Mesangial cell (primary cell): Measurements from ENCODE around the gene RHBDL1. TPM values are rescaled to one million over a fixed set of nuclear protein-coding genes. Genes with fewer than 3 reads are reported as not detected.

Source experiments
- total RNA-seq: library from RNA; depleted of rRNA; stranded (reverse); fragments of >200 nt; gene quantifications from 2 replicates; pipeline ENCODE4 v1.2.3, GENCODE V29; 2015

RHBDL1 gene
- total RNA-seq, 1 donor from 2014 or later = 2.9 TPM

Other genes with a start within 250 kb of the RHBDL1 start
- 49.4 and 70.6 TPM in 2 replicates for gene CAPN15, start 148.0 kb upstream of the RHBDL1 start, total RNA-seq
- gene PRR35, start 115.3 kb upstream of the RHBDL1 start, total RNA-seq = not detected in 2 replicates
- 0.65 and 2.0 TPM in 2 replicates for gene NHLRC4, start 108.7 kb upstream of the RHBDL1 start, total RNA-seq
- gene PIGQ, start 105.7 kb upstream of the RHBDL1 start, total RNA-seq = 53.0 and 88.0 TPM in 2 replicates
- gene RAB40C, start 85.6 kb upstream of the RHBDL1 start, total RNA-seq = 21.8 and 22.3 TPM in 2 replicates
- gene WFIKKN1, start 44.7 kb upstream of the RHBDL1 start, total RNA-seq = under 0.01 and 0.13 TPM in 2 replicates
- gene METTL26, start 39.4 kb upstream of the RHBDL1 start, total RNA-seq = 175 and 248 TPM in 2 replicates
- gene MCRIP2, start 33.8 kb upstream of the RHBDL1 start, total RNA-seq = 31.0 and 32.3 TPM in 2 replicates
- 18.6 and 23.1 TPM in 2 replicates for gene WDR90, start 26.3 kb upstream of the RHBDL1 start, total RNA-seq
- 72.5 and 93.6 TPM in 2 replicates for gene RHOT2, start 7.5 kb upstream of the RHBDL1 start, total RNA-seq
- 129 and 192 TPM in 2 replicates for gene STUB1, start 4.7 kb downstream of the RHBDL1 start, total RNA-seq
- 115 and 120 TPM in 2 replicates for gene JMJD8, start 8.7 kb downstream of the RHBDL1 start, total RNA-seq
- 15.6 and 21.7 TPM in 2 replicates for gene WDR24, start 14.7 kb downstream of the RHBDL1 start, total RNA-seq
- gene FBXL16, start 30.1 kb downstream of the RHBDL1 start, total RNA-seq = under 0.01 and 1.4 TPM in 2 replicates
- gene METRN, start 39.4 kb downstream of the RHBDL1 start, total RNA-seq = 125 and 152 TPM in 2 replicates
- 44.2 and 47.8 TPM in 2 replicates for gene ANTKMT, start 45.5 kb downstream of the RHBDL1 start, total RNA-seq
- 1.6 and 2.3 TPM in 2 replicates for gene CCDC78, start 50.8 kb downstream of the RHBDL1 start, total RNA-seq
- 15.6 and 26.5 TPM in 2 replicates for gene HAGHL, start 51.4 kb downstream of the RHBDL1 start, total RNA-seq
- 32.9 and 37.4 TPM in 2 replicates for gene CIAO3, start 65.3 kb downstream of the RHBDL1 start, total RNA-seq
- gene MSLN, start 85.1 kb downstream of the RHBDL1 start, total RNA-seq = 15.0 and 41.1 TPM in 2 replicates
- 34.1 and 48.1 TPM in 2 replicates for gene RPUSD1, start 112.7 kb downstream of the RHBDL1 start, total RNA-seq
- gene CHTF18, start 112.9 kb downstream of the RHBDL1 start, total RNA-seq = 8.7 and 39.1 TPM in 2 replicates
- not detected in 2 replicates for gene GNG13, start 125.1 kb downstream of the RHBDL1 start, total RNA-seq